HG03460 (cell line): Measurements from ENCODE around the gene C10orf62.
A peak's percentile ranks its signal among the peaks of the same experiment; 100 is the strongest.
"Not testable (repeated sequence)": the region's sequence is repeated elsewhere in the genome, so short reads cannot be mapped to it uniquely, and the experiment has no call there.

Experiments
- ATAC-seq: cut with Tn5 transposase; IDR thresholded peaks from one replicate; pipeline ENCODE4 v1.9.1; 2021; ENCODE audit not compliant: unreplicated experiment

Gene C10orf62

DNA sequence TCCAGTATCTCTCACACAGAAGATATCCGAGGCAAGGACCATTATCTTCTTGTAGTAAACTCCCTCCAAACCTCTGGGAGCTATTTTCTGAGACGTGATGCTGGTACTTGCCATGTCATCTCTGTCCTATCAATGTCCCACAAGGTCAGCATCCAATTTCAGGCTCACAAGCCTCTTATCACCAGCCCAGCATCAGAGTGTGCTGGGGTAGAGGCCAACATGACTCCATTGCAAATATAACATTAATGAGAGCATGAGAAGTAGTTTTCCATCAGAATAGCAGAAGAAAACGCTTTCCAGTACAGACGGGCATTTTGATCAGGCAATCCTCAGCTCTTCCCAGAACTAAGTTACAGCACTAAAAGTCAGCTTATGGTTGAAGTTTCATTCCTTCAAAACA, 38.2 kb downstream of the C10orf62 start:
- ATAC-seq, result no peak

DNA sequence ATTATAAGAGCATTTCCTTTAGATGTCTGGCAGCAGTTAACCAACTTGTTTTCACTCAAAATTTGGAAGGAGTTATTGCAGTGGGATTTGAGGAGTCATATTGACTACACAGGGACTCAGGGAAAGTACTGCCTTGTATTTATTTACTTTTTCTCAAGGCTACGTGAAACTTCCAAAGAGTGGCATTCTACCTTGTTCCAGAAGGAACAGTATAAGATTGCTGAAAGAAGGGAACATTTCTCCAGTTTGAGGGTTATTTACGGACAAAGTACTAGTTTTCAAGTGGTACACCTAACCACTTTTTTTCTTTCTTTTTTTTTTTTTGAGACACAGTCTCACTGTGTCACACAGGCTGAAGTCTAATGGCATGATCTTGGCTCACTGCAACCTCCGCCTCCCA, 38.7 kb downstream of the C10orf62 start:
- no peak for ATAC-seq

DNA sequence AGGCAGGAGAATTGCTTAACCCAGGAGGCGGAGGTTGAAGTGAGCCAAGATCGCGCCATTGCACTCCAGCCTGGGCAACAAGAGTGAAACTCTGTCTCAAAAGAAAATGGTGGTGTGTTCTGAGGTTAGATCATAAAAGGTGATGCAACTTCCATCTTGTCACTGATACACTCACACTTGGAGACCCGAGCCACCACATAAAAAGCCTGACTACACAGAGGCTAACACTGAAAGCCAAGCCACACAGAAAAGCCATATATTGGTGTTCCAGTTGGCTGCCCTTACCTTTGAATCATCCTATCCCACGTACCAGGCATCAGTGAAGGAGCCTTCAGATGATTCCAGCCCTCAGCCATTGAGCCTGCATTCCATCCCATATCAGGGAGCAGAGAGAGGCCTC, 39.8 kb downstream of the C10orf62 start:
- ATAC-seq, result no peak

DNA sequence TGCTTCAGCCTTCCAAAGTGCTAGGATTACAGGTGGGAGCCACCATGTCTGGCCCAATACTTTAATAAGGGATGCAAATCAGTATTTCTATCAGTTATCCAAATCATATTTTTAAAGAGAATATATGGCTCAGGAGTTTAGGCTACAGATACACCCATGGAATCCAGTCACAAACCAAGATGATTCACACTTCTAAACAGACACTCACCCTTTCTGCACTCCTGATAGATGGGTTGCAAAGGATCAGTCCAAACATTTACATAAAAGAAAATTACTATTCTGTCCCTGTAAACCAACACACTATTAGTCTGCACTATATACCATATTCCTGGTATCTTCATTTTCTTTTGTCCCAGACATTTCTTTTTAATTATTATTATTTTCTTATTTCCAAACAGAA, 41.6 kb downstream of the C10orf62 start:
- no peak for ATAC-seq

DNA sequence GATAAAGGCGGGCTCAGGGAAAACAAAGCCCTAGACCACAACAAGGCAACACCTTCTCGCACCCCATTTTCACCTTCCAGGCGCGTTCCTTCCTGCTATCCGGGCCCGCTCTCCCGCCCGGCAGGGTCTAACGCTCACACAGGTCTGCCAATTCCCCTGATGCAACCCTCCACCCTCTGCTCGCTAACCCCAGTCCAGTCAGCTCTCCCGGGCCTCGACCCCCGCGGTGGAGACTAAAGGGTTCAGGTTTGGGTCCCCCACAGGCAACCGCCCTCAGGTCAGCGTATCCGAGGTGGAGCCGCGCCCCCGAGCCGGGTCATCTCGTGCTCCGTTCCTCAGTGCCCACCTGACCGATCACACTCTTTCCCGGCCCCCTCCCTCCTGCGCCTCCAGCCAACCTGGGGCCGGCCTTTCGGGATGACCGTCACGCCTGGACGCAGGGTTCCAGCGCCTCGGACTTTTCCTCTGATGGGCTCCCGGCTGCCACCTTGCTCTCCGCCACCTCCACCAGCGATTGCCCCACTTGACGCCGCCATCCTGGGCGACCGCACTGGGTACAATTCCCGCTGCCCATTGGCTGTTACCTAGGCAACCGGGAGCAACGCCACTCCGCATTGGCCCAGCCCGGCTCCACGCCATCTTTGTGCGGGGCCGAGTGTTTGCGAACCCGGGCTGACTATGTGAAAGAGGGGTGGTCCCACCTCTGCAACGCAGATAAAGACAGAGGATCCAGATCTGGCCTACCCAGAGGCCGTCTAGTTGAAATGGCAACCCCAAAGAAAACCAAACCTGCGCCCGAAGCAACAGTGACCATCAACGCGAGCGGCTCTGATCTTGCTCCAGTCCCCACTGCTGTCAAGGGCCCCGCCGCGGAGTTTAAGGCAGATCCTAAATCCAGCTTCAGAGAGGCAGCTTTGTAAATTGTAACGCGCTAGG, 43.7 kb downstream of the C10orf62 start, which contains the start of gene MORN4:
Gene MORN4 (minus strand): TSS at position 552 of the 936 bp plus-strand sequence. CDS start 13,847 bp downstream, outside the sequence.
- ATAC-seq, result peak; percentile 99

DNA sequence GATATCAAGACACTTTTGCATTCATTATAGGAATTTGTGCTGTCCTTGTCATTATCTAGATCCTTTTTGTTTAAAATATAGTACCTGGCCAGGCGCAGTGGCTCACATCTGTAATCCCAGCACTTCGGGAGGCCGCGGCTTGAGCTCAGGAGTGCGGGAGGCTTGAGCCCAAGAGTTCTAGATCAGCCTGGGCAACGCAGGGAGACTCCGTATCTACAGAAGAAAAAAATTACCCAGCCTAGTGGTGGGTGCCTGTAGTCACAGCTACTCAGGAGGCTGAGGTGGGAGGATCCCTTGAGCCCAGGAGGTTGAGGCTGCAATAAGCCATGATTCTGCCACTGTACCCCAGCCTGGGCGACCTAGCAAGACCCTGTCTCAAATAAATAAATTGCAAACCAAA, 44.4 kb downstream of the C10orf62 start:
- ATAC-seq, result no peak

DNA sequence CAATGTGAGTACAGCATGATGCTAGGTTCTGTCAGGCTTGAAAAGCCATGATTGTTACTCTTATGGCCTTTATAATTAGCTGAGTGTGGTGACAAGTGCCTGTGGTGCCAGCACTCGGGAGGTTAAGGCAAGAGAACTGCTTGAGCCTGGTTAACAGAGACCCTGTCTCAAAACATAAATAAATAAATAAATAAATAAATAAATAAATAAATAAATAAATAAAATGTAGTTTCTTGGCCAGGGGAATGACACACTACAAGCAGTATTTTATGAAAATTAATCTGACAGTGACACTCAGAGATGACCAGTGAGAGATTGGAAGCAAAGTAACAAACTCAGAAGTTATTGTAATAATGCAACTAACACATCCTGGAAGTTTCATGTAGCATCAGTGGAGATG, 46.1 kb downstream of the C10orf62 start:
- no peak for ATAC-seq

DNA sequence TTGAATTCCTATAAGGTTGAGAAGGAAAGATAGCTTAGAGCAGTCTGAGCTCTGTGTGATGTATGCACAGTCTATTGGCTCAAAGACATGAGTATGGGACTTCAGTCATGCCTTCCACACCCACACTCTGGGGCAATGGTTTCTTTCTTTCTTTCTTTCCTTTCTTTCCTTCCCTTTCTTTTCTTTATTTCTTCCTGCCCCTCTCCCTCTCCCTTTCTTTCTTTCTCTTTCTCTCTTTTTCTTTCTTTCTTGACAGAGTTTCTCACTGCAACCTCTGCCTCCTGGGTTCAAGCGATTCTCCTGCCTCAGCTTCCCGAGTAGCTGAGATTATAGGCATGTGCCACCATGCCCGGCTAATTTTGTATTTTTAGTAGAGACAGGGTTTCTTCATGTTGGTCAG, 49.6 kb downstream of the C10orf62 start:
- not testable (repeated sequence) for ATAC-seq

DNA sequence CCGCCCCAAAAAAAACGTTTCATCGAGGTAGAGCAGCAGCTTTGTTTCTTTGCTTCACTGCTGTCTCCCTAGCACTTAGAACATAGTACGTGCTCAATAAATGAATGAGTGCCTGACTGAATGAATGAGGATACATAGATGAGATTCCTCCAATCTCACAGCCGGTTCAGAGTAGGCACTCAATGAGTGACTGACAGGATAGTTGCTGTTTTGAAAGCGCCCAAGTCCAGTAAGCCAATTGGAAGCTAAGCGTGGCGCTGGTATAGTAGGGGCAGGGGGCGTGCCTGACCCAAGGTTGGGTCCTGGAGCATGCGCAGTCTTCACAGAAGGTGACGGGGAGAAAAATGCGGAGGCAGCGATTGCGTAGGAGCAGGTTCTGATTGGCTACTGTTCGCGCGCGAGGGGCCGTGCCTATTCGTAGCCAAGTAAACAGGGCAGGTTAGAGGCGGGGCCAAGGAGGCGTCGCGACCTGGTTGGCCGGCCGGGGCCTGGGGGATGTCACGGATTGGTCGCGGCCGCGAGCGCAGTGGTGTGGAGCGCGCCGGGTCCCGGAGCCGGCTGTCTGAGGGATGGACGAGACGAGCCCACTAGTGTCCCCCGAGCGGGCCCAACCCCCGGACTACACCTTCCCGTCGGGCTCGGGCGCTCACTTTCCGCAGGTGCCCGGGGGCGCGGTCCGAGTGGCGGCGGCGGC, 50.8 kb downstream of the C10orf62 start, which contains the start of gene PI4K2A:
Gene PI4K2A (plus strand): TSS at position 498 of the 694 bp plus-strand sequence. CDS start 72 bp downstream, at position 570.
- peak; percentile 99 for ATAC-seq
